Ammon's horn (tissue), 1 donor: ENCODE results near the gene PRDM16.

ENCODE experiments used
- DNase-seq: peaks from one replicate; pipeline ENCODE4 v3.0.0-alpha.2; 2016; ENCODE audit warnings: low spot score

Gene PRDM16

DNA sequence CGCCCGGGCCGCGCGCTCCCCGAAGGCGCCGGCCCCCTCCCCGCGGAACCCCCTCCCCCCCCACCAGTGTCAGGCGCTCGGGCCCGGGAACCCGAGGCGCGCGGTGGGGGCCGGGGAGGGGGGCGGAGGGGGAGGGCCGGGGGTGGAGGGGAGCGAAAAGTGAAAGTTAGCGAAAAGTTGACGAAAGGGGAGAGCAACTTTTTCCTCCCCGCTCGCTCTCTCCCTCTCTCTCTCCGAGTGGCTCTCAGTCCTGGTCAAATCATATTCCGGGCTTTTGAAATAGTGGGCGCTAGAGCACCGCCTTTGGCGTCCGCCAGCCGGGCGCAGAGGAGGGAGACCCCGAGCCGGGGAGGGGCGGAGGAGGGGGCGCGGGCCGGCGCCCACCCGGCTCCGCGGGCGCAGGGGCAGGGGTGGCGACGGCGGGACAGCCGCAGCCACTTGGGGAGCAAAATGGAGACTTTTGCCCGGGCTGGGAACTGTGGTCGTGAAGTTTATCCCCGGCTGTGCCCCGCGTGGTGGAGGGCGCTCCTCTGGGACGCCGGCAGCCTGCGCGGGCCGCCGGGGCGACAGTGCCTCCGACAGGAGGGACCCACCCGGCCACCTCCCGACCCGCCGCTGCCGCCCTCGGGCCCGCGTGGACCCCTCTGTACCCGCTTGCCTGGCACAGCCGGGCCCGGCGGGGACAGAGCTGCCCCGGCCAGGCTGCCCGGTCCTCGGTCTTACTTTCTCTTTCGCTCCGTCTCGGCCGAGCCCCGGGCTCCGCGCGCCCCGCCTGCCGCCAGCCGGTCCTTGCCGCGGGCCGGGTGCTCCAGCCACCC lies 697 bp downstream of the PRDM16 start:
- DNase-seq: no peak

DNA sequence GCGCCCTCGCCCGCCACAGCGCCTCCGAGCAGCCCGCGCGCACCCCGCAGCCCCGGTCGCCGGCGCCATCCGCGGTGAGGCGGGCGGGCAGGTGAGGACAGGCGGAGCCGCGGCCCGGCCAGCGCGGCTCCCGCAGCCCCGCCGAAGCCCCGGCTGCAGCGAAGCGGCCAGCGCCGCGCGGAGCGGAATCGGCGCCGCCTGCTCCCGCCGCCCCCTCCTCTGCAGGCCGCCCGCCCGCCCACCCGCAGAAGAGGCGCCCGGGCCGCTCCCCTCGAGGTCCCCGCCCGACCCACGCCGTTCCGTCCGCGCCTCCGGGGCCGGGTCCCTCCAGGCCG lies 1.3 kb downstream of the PRDM16 start:
- DNase-seq: no peak

DNA sequence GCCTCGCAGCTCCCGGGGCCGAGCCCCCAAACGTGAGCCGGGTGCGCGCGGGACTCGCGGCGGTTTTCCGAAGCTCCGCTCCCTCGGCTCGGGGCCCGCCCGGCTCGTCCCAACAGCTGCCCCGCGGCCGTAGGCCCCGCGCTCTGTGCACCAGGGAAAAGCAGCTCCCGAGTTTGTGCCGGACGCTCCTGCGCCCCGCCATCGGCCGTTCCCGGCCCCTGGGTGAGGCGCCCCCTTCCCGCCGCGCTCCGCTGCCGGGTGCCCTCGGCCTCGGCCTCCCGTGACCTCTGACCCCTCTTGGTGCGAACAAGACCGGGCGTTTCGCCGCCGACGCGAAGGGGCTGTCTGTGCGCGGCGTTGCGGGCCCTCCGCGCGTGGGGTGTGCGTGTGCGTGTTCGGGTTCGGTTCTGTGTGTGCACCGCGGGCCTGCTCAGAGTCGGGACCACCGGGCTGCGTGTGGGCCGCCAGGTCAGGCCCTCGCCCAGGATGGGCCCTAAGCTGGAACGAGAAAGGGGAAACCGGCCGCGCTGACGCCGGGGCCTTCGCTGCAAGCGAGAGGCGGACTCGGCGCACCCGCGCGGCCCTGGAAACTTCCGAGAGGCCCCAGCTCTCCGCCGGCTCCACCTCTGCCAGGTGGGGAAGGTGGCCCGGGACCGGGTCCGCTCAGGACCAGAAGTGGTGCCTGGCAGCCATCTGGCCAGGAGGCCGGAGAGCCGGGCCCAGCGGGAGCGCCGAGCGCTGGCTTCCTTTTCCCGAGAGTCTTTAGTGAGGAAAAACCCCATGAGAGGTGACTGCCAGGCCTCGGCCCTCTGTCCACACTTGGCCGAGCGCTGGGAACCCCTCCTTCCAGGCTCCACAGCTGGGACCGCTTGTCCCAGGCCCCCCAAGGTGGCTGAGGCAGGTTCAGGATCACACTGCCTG lies 1.9 kb downstream of the PRDM16 start:
- DNase-seq: no peak

DNA sequence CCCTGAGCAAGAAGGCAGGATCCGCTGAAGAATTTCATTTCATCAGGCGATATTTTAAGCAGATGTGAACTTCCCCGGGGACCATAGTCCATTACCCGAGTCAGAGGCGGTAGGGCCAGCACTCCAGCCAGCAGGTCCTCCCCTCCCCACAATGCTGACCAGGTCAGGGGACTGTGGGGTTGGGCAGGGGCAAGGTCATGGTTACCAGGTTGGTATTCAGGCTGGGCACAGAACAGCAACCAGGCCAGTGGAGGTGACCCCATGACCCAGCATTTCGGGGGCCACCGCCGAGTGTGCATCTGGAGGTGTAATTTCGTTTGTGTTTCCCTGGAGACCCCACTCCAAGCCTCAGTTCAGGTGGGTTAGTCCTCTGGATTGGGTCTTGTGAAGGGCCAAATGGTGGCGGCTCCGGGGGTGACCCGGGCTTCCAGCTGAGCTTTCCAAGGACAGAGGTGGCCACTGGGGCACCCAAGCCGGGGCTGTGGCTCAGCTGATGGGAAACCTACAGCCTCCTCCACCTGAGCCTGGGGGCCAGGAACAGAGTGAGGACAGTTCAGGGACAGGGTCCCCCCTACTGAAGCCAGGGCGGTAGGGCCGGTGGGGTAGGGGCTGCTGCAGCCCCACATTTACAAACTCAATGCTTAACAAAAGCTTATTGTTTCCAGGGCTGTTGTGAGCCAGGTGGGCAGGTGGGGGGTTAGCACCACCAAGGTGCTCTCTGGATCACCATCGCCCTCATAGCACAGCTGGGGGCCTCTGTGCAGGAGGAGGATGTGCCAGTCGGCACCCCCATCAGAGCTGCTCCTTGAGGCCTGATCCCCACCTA lies 2.8 kb downstream of the PRDM16 start:
- DNase-seq: no peak

DNA sequence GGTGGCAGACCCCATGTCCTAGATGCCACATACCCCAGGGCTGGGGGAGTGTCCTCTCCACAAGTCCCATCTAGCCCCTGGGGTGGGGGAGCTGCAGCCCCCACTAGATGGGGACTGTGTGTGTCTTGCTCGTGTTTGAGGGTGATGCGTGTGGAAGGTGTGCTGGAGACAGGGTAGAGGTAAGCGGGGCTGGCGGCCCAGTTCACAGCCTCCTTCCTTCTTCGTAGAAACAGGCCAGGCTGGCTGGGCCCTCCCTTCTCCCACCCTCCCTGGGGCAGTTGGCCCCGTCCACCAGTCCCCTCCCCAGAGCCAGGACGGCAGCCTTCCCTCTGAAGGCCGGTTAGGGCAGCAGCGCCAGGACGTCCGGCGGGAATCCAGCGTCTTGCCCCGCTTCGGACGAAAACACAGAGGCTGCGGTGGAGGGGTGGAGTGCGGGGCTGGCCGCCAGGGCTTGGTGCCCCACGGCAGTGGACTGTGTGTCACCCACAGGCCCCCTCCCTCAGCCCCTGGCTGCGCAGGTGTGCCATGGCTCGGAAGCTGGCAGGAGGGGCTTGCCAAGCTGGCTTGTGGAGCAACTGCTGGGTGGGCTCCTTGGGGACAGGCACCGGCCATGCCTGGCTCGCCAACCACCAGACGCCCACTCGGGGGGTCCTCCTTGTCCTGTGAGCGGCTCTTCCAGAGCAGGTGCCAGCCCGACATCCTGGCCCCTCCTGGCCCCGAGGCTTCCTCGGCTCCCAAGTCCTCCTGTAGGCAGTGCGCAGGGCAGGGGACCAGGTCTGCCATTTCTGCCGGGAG lies 3.6 kb downstream of the PRDM16 start:
- DNase-seq: no peak

DNA sequence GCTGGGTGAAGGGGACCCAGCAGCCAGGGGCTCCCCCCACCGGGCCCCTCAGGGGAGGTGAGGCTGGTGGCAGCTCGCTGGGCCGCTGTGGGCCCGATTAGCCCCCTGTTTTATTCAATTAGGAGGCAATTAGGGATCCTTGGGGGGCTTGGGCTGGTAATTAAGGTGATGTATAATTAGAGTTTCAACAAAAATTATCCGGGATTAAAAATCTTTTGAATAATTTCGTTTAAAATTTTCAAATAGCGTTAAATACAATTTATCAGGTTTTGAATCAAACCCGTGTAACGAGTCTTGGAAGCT lies 4.1 kb downstream of the PRDM16 start:
- no peak for DNase-seq

DNA sequence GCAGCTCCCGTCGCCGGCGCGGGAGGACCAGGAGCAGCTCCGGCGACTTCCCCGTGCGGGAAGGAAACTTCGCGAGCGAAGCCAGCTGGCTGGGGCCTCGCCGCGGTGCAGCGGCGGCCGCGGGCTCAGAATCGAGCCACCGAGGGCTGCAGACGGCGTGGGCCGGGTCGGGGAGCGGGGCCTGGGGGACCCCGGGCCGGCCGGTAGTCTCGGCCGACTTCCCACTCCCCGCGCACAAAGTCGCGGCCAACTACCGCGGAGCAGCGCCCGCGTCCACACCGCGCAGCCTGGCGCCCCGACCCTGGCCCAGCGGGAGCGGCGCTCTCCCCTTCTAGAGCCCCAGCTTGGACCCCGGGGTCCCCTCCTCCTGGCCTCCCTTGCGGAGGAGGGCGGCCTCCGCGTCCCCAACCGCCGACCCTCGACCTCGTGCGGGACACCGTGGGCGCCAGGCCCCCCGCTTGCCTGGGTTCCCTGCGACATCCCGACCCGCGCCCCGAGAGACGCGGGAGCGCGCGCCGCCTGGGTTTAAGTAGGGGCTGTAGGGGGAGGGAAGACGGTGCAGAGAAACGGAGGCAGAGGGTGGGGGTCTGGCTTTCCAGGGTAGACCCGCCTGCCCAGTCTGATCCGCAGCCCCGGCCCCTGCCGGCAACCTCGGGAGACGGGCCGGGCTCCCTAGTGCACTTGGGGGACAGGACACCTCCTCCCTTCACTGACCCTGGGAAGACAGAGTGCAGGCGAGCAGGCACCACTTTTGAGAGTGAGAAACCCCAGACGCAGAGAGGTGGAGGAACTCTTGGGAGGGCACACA lies 4.7 kb downstream of the PRDM16 start:
- no peak for DNase-seq

DNA sequence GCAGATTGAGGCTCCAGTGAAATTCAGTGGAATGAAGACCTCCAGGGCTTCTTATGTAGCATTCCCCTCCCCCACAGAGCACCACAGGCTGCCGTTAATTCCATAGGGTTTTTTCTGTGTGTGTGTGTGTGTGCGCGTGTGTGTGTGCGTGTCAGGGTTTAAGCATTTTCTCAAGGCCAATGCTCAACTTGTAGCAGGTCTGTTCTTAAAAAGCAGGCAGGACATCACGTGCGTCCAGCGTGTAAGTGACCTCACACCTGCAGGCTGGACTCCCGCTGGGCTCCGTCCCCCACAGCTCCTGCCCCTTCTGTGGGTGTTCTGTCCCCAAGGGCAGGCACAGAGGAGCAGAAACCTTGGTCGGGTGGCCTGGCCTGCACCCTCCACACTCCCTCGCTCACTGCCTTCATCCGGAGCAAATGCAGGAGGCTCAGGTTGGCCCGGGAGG lies 5.3 kb downstream of the PRDM16 start:
- DNase-seq: no peak

DNA sequence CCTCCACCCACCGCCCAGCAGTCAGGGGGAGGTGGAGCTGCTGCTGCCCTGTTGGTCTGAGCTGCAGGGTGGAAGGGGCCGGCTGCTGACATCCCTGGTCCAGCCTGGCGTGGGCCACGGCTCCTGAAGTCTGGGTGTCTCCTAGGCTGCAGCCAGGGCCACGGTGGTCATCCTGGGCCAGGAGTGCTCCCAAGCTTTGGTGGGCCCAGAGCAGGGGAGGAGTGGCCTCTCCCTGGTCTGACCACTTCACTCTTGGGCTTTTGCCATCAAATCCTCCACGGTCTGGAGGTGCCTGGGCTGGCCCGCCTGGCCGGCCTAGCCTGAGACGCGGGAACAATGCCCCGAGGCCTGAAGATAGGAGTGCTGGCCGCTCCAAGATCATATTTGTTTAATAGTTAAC lies 5.8 kb downstream of the PRDM16 start:
- DNase-seq: no peak

DNA sequence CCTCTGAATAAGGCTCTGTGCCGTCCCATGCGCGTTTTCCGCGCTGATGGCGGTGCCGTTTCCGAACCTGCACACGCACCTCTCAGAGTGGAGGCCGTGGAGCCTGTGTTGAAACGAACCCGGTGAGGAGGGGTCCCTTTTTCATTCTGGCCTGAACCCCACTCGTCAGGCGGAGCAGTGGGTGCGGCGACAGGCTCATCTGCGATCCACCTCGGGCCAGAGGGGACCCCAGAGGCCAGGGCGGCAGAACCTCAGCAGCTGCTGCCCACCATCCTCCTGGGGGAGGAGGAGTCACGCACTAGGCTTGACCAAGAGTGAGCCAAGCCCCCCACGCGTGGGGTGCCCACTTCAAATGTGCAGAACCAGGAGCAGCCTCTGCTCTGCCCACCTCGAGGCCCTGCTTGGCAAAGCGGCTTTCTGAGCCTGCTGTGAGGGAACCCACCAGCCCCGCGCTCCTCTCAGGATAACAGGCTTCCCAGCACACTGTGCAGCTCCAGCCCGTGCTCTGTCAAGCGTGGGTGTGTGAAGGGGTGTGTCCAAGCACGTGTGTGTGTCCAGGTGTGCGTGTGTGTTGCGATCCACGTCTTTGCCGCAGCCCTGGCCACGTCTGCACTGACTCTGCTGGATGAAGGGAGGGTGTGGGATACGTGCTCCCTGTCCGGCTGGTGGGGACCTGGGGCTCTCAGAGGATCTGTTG lies 6.8 kb downstream of the PRDM16 start:
- no peak for DNase-seq

DNA sequence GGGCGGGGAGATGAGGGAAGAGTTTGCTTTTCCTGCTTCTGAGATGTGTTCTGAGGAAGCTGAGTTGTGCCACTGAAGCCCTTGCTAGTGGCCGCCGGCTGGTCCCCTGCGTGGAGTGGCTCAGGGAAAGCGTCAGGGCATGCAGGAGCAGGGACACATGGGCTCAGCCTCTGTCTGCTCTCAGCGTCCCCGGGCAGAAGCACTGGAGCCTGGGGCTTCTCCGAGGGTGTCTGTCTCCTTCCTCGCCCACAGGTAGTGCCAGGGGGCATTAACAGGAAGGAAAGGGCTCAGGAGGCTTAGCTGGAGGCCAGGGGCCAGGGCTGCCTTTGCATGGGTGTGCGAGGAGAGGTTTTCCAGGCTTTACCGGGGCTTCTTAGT lies 7.3 kb downstream of the PRDM16 start:
- DNase-seq: no peak

DNA sequence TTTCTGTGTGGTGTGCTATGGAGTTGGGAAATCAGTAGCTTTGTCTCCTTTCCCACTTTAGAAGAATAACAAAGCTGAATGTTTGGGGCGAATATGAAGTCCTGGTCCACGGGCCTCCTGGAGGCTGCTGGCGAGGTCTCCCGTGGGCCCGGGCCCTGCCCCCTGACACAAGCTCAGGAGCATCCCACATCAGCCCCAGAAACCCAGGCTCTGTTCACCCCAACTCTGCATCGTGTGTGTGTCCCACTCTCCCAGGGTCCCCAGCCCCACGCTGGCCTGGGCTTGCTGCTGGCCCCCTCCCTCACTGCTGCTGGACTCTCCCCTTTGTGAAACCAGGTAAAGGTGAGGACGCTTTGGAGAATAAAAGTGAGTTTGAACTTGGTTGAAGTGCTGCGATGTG lies 8.1 kb downstream of the PRDM16 start:
- DNase-seq: no peak

DNA sequence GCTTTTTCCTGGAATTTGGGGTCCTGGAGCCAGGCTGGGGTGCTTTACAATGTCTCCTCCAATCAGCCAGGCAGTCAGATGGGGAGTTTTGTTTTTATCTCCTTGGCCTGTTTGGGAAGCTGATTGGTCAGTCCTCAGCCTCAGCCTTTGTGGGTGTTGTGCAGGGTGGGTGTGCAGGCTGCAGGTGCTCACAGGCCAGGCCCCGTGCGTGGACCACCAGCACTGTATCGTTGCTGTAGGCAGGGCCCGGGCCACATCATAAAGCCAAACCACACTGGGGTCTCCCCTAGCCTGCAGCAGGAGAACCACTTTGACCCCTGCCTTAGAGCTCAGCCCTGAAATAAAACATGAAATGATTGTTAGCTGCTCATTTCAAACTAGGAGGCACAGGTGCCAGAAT lies 8.6 kb downstream of the PRDM16 start:
- DNase-seq: no peak

DNA sequence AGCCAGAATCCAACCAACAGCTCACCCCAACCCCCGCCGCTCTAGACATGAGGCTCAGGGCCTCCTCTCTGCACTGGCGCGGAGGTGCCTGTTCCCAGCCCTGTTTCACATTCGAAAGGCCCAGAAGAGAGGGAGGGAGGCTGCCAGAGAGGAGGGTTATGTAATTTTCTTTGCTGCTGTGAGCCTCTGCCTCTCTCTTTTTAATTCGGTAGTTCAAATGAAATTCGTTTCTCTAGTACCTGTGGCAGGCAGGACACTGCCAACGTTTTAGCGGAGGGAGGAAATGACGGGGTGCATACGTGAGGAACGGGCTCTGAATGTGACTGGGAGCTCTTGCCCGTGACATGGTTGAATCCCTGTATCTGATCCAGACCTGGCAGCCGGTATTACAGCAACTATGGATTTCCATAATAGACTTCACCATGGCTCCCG lies 9.4 kb downstream of the PRDM16 start:
- peak; percentile 46 for DNase-seq

DNA sequence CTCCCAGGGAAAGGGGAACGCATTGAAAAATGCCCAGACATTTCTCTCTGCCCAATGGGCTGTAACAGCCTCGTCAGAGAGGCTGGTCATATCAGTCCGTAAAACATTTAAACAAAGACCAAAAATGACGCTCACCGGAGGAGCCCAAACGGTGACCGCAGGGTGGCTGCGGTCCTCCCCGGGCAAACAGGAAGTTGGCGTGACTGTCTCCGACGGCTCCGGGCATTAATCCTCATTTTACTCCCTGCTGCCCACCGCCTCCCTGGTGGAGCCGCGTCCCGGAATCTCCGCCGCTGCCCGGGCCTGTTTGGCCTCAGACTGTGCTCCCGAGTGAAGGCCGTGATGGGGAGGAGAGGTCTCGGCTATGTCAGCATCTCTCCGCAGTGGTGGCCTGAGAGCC lies 9.9 kb downstream of the PRDM16 start:
- no peak for DNase-seq

DNA sequence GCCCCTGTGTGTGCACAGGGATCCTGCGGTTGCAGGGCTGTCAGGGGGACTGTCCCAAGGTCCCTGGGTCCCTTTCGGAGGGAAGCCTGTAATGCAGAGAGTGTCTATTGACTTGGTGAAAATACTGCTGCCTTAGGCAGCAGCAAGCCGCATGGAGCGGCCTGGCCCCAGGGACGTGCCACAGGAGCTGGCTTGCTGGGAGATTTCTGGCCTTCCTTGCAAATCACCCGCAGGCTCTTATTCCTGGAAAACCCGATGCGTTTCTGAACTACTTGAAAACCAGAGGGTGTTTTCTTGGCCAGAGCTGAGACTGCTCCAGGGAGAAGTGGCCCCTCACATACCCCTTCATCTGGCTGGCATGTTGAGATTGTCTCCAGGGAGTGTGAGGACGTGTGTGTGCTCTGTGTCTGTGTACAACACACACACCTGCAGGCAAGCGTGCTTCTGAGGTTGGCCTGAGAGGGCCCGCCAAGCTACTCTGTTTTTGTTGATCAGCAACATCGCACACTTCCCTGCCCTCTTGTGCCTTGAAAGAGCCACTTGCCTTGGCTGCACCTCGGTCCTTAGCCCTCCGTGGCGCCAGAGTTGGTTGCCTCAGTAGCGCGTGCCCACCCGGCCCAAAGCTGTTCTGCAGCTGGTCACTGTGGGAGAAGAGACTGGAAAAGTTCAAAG lies 10.5 kb downstream of the PRDM16 start:
- no peak for DNase-seq

DNA sequence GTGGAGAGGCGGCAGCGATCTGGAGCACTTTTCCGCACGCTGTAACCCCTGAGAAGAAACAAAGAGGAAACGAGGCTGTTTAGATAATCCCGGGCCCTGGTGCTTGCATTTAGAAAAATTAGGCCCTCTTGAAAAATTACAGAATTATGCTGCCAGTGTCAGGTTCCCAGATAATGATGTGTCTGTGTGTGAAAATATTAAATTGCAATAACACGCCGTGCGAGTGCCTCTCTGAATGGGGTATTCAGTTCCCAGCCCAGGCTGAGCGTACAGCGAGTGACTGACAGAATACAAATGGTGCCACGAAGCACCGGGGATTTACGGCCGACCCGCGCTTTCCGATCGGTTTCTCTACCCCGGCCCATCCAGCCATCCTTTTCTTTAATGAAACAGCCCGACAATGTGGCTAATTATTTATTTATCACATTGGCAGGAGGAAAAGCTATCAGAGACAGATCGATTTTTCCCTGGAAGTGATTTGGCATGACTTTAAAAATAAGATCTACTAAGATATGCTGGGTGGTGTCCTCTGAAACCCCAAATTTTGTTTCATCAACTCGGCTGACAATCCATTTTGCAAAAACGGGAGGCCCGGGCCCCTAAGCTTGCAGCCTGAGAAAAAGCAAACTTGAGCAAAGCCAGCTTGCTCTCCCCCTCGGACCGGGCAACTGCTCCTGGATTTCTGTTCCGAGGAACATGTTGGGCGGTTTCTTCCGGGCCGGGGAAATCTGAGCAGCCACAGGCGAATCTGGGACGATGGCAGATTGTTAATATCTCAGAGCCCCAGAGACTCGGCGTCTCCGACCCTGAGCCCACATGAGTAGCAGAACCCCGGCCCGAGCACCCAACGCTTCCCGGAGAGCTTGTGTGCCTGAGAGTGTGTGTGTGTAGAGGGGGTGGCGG lies 11.3 kb downstream of the PRDM16 start:
- DNase-seq: no peak

DNA sequence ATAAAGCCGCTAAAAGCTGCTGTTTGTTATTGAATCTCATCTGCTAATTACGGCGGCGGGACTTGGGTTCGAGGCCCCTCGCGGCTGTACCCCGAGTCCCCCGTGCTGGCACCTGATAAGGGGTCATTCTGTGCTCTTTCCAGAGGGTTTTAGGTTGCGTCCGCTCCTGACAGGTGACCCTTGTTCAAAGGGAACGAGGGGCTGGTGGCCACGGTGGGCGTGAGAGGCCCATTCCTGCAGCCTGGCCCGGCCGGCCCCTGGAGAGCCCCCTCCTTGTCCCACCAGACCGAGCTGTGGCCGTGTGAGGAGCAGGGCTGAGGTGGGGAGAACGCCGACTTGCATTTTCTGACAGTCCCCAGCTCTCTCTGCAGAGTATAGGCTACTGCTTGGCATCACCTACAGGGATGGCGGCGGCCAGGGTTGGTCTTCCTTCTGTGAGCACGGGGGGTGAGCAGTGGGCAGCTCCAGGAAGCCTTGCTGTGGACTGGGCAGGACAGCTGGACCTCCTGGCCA lies 12.2 kb downstream of the PRDM16 start:
- DNase-seq: no peak
